HEK293T (cell line): ENCODE measurements around the gene LRRC7.

ENCODE experiments used
- CTCF ChIA-PET: fragments of 350-600 bp; formaldehyde crosslinking; extraction: SDS; loops from one replicate; lab custom pipeline; 2021; ENCODE audit warnings: antibody characterized with exemption, inconsistent platforms; lab: Yijun Ruan, JAX
- POLR2A ChIA-PET: fragments of 350-600 bp; formaldehyde crosslinking; extraction: SDS; loops from one replicate; lab custom pipeline; 2020; ENCODE audit warnings: antibody characterized with exemption, inconsistent platforms; lab: Yijun Ruan, JAX
- DNase-seq: peaks from one replicate; pipeline ENCODE4 v3.0.0; 2012; ENCODE audit warnings: mixed read lengths; ENCODE audit errors: extremely low spot score
- ARNT ChIP-seq: fragments of 450-650 bp; IDR thresholded peaks from 2 replicates; pipeline ENCODE4 v1.6.1; 2017; ENCODE audit warnings: mild to moderate bottlenecking
- BHLHE40 ChIP-seq: fragments of 450-650 bp; IDR thresholded peaks from 2 replicates; pipeline ENCODE4 v1.6.1; 2016; ENCODE audit warnings: mild to moderate bottlenecking, moderate library complexity, borderline replicate concordance
- CTBP1 ChIP-seq: fragments of 450-650 bp; IDR thresholded peaks from 2 replicates; pipeline ENCODE4 v1.6.1; 2016; ENCODE audit warnings: borderline replicate concordance
- ELF4 ChIP-seq: fragments of 450-650 bp; IDR thresholded peaks from 2 replicates; pipeline ENCODE4 v1.6.1; 2017; ENCODE audit warnings: antibody characterized with exemption
- FOXA1 ChIP-seq: fragments of 450-650 bp; IDR thresholded peaks from 2 replicates; pipeline ENCODE4 v1.6.1; 2016; ENCODE audit warnings: mild to moderate bottlenecking
- FOXK2 ChIP-seq: fragments of 450-650 bp; IDR thresholded peaks from 2 replicates; pipeline ENCODE4 v1.6.1; 2016; ENCODE audit warnings: mild to moderate bottlenecking
- FOXM1 ChIP-seq: fragments of 450-650 bp; IDR thresholded peaks from 2 replicates; pipeline ENCODE4 v1.6.1; 2017; ENCODE audit warnings: mild to moderate bottlenecking, borderline replicate concordance
- HDGF ChIP-seq: fragments of 450-650 bp; IDR thresholded peaks from 2 replicates; pipeline ENCODE4 v1.6.1; 2017; ENCODE audit warnings: antibody characterized with exemption, borderline replicate concordance
- L3MBTL2 ChIP-seq: fragments of 450-650 bp; conservative IDR thresholded peaks from 2 replicates; pipeline ENCODE4 v1.6.1; 2016; ENCODE audit warnings: mild to moderate bottlenecking
- LEF1 ChIP-seq: fragments of 450-650 bp; IDR thresholded peaks from 2 replicates; pipeline ENCODE4 v1.6.1; 2017; ENCODE audit warnings: mild to moderate bottlenecking, borderline replicate concordance
- NFRKB ChIP-seq: fragments of 450-650 bp; IDR thresholded peaks from 2 replicates; pipeline ENCODE4 v1.6.1; 2016; ENCODE audit warnings: mild to moderate bottlenecking, moderate library complexity
- SP1 ChIP-seq: fragments of 450-650 bp; IDR thresholded peaks from 2 replicates; pipeline ENCODE4 v1.6.1; 2017
- SUZ12 ChIP-seq: fragments of 450-650 bp; IDR thresholded peaks from 2 replicates; pipeline ENCODE4 v1.6.1; 2016; ENCODE audit warnings: mild to moderate bottlenecking
- TARDBP ChIP-seq: fragments of 450-650 bp; IDR thresholded peaks from 2 replicates; pipeline ENCODE4 v1.6.1; 2016
- ZNF384 ChIP-seq: fragments of 450-650 bp; IDR thresholded peaks from 2 replicates; pipeline ENCODE4 v1.6.1; 2016
- TF ChIP-seq, protein P1 (sequence below): fragments of 450-650 bp; IDR thresholded peaks from 2 replicates; pipeline ENCODE4 v1.6.1; 2016

Gene LRRC7

DNA sequence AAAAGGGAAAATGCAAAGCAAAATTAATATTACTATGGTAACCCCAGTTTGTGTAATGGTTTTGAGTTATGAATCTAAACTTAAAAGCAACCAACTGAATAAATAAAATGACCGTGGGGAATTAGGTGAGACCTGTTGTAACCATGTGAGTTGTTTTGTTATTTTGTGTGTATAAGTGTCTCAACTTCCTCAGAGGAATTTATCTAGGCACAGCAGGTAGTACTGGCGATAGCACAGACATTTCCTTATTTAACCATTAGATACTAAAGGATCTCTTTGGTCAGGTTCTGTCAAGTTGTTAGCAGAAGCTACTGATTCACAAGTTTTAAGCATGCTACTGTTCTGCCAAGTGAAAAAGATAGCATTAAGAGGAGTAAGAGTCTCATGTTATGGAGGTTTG lies 39.3 kb upstream of the LRRC7 start:
- CTCF ChIA-PET: no interaction called here
- POLR2A ChIA-PET: no interaction called here
- DNase-seq: no peak
- TF ChIP-seq FOXA1 (no peak), TARDBP (no peak), ELF4 (no peak), LEF1 (no peak), NFRKB (no peak), BHLHE40 (no peak), L3MBTL2 (no peak)

DNA sequence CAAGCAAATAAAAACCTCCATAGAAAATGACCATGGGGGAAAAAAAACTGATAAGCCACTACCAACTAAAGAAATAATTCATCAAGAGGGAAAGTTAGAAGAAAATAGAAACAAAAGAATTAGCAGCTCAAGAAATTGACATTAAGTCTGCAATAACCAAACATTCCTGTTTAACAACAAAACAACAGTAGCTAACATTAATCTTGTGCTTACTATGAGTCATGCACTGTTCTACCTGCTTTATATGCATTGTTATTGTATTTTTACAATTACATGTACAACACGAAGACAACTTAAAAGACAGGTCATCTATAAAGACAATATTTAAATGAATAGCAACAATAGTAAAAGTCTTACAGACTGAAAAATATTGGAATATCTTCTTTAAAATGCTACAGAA lies 34.4 kb upstream of the LRRC7 start:
- ChIA-PET POLR2A (no interaction called here), CTCF (no interaction called here)
- no peak for TF ChIP-seq NFRKB
- DNase-seq: no peak

DNA sequence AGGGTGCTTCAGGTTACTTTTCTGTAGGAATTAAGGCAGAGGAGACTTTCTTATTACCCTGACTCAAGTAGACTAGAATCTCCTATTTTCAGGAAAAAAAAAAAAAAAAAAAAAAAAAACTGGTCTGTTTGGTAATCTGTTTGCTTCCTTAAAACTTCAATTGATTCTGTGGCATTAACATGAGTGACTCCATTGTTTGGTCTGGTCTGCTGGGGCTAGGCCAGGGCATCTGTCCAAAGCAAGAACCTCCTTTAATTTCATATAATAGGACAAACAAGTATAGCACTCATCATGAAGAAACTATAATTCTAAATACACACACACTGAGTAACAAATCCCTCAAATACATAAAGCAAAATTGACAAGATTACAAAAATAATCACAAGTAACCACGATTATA lies 32.9 kb upstream of the LRRC7 start:
- CTCF ChIA-PET: no interaction called here
- no peak for DNase-seq
- POLR2A ChIA-PET: no interaction called here
- no peak for TF ChIP-seq HDGF
- no peak for TF ChIP-seq L3MBTL2
- no peak for TF ChIP-seq SP1
- no peak for TF ChIP-seq TARDBP
- TF ChIP-seq LEF1: no peak
- no peak for TF ChIP-seq BHLHE40
- no peak for TF ChIP-seq ZNF384
- TF ChIP-seq, protein P1, sequence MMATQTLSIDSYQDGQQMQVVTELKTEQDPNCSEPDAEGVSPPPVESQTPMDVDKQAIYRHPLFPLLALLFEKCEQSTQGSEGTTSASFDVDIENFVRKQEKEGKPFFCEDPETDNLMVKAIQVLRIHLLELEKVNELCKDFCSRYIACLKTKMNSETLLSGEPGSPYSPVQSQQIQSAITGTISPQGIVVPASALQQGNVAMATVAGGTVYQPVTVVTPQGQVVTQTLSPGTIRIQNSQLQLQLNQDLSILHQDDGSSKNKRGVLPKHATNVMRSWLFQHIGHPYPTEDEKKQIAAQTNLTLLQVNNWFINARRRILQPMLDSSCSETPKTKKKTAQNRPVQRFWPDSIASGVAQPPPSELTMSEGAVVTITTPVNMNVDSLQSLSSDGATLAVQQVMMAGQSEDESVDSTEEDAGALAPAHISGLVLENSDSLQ: no peak
- no peak for TF ChIP-seq CTBP1
- no peak for TF ChIP-seq FOXM1
- no peak for TF ChIP-seq SUZ12

DNA sequence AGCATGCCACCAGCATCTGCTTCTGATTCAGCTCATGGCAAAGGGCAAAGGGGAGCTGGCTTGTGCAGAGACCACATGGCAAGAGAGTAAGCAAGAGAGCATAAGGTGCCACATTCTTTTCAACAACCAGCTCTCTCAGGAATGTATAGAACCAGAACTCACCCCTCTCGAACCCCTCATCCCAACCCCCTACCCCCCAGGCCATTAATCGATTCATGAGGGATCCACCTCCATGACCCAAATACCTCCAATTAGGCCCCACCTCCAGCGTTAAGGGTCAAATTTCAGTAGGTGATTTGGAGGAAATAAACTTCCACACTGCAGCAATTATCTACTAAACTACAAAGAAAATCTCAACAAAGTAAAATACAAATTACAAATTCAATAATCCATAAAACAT lies 32.2 kb upstream of the LRRC7 start:
- TF ChIP-seq FOXM1: no peak
- TF ChIP-seq NFRKB: no peak
- TF ChIP-seq L3MBTL2: no peak
- TF ChIP-seq, protein P1: no peak
- no peak for TF ChIP-seq ELF4
- TF ChIP-seq LEF1: no peak
- TF ChIP-seq ARNT: no peak
- TF ChIP-seq SP1: no peak
- no peak for TF ChIP-seq ZNF384
- no peak for TF ChIP-seq SUZ12
- no peak for TF ChIP-seq HDGF
- no peak for TF ChIP-seq TARDBP
- TF ChIP-seq BHLHE40: no peak
- TF ChIP-seq FOXA1: no peak
- TF ChIP-seq FOXK2: no peak
- no peak for TF ChIP-seq CTBP1
- CTCF ChIA-PET: no interaction called here
- POLR2A ChIA-PET: no interaction called here
- DNase-seq: no peak

DNA sequence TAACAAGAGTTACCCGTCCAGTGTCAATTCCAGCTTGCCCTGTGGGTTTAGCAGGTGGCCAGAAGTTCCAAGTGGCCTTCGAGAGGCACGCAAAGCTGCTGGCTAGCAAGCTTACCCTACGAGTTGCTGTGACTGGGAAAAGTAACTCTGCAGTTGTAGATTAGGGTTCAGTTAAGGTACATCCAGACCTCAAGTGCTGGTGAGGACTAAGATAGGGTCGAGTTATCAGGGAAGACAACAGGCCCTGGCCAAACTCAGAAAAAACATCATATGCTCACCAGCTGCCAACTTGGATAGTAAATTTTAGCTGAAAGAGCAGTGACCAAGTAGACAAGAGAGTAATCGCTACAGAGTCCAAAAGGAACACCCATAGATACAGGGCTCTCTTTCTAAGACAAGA lies 27.7 kb upstream of the LRRC7 start:
- POLR2A ChIA-PET: no interaction called here
- DNase-seq: no peak
- TF ChIP-seq HDGF: no peak
- TF ChIP-seq SP1: no peak
- TF ChIP-seq FOXA1: no peak
- TF ChIP-seq, protein P1: no peak
- TF ChIP-seq FOXM1: no peak
- no peak for TF ChIP-seq CTBP1
- TF ChIP-seq ARNT: no peak
- no peak for TF ChIP-seq TARDBP
- no peak for TF ChIP-seq L3MBTL2
- no peak for TF ChIP-seq NFRKB
- TF ChIP-seq ZNF384: no peak
- TF ChIP-seq ELF4: no peak
- no peak for TF ChIP-seq BHLHE40
- CTCF ChIA-PET: no interaction called here

DNA sequence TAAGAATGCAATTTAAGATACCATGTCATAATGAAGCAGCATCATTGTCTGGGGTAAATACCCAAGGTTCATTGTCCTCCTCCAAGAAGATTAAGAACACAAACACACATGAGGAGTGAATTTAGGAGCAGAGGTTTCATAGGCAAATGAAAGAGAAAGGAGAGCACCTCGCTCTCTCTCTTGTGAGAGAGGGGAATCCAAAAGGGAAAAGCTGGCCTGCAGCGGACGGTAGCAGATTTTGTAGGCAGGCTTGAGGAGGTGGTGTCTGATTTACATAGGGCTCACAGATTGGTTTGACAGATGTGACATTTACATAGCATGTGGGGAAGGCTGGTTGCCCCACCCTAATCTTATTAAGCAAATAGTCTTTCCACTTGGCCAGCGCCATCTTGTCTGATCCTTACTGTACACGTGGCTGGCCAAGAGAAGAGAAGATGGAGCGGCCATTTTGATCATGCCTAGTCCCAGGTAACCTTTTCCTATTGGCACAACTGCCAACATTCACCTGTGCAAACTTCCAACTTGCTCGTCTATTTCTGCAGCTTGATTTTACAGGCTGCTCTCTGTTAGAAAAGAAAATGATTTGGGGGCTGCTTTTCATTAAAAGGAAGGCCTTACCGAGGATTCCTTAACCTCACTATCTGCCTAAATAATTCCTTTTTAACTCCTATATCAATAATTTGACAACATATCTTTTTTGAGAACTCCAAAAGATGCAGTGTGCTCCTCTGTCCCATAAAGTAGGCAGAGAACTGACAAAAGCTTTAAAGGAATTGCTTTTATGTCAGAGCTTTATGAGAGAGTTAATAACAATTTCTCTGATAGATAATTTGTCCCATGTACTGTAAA lies 16.0 kb upstream of the LRRC7 start:
- CTCF ChIA-PET: no interaction called here
- TF ChIP-seq BHLHE40 (no peak), SP1 (no peak), LEF1 (no peak), ZNF384 (no peak), CTBP1 (no peak), ELF4 (no peak), SUZ12 (no peak), HDGF (no peak), L3MBTL2 (no peak), ARNT (no peak), FOXK2 (no peak), TARDBP (no peak), FOXM1 (no peak), FOXA1 (no peak), NFRKB (no peak)
- TF ChIP-seq, protein P1: no peak
- POLR2A ChIA-PET: no interaction called here
- DNase-seq: no peak
